Gastroesophageal sphincter (tissue), 4 donors: ENCODE data around the gene B4GALT5. TPM values are rescaled to one million over a fixed set of nuclear protein-coding genes. Genes with fewer than 3 reads are reported as not detected.

Experiments
- ATAC-seq: fragments of 150-250 bp; one replicate; pipeline ENCODE4 v1.9.1; 2016; ENCODE audit warnings: mild to moderate bottlenecking, moderate library complexity
- H3K27ac ChIP-seq, 4 donors: fragments of 200-600 bp; sonication (generic) in 3 of 4; 1 replicate in 3 of 4; 2 replicates in 1 of 4; pipeline ENCODE4 v1.5.1; 2016 to 2019
- H3K27me3 ChIP-seq: fragments of 200-600 bp; sonication (generic); one replicate; pipeline ENCODE4 v1.5.1; 2019
- H3K36me3 ChIP-seq, 2 donors: fragments of 200-600 bp; sonication (generic); one replicate each; pipeline ENCODE4 v1.5.1; 2019; ENCODE audit warnings: control low read depth in 1 of 2
- H3K4me1 ChIP-seq, 3 donors: fragments of 200-600 bp; sonication (generic); 1 replicate in 2 of 3; 2 replicates in 1 of 3; pipeline ENCODE4 v1.5.1; 2016 to 2019; ENCODE audit warnings: control low read depth in 2 of 3
- H3K4me3 ChIP-seq, 2 donors: fragments of 200-600 bp; sonication (generic); one replicate each; pipeline ENCODE4 v1.5.1; 2019; ENCODE audit warnings: mild to moderate bottlenecking in 1 of 2, moderate library complexity in 1 of 2
- H3K9me3 ChIP-seq, 3 donors: fragments of 200-600 bp; sonication (generic); one replicate each; pipeline ENCODE4 v1.5.1; 2017 to 2019; ENCODE audit warnings: control low read depth in 2 of 3
- EP300 ChIP-seq: sonication (generic); formaldehyde crosslinking; IDR thresholded peaks from one replicate; pipeline ENCODE4 v1.6.1; 2017; ENCODE audit warnings: antibody characterized with exemption, mild to moderate bottlenecking
- POLR2A ChIP-seq, 2 donors: fragments of 450-650 bp; IDR thresholded peaks; one replicate each; pipeline ENCODE4 v1.6.1; 2017; ENCODE audit warnings: antibody characterized with exemption in 2 of 2, mild to moderate bottlenecking in 2 of 2, moderate library complexity in 1 of 2
- POLR2AphosphoS5 ChIP-seq: sonication (generic); formaldehyde crosslinking; IDR thresholded peaks from one replicate; pipeline ENCODE4 v1.6.1; 2017; ENCODE audit warnings: antibody characterized with exemption
- WGBS, 2 donors: methylation state at CpG; one replicate each; pipeline ENCODE4 v1.1.5; 2018; ENCODE audit warnings: low coverage in 1 of 2; 5-methylcytosine and 5-hydroxymethylcytosine counted together
- total RNA-seq, 4 donors: library from RNA; depleted of rRNA; stranded (reverse); fragments of >200 nt; gene quantifications; one replicate each; pipeline ENCODE4 v1.1.0, GENCODE V29; 2016
- TF ChIP-seq, protein P1 (sequence below), 4 experiments: fragments of 200-600 bp in 2 of 4; fragments of 450-650 bp in 2 of 4; sonication (generic) in 1 of 4; IDR thresholded peaks; one replicate each; pipeline ENCODE4 v1.5.1; 2017 to 2019; ENCODE audit warnings: antibody characterized with exemption in 4 of 4, mild to moderate bottlenecking in 2 of 4, moderate library complexity in 2 of 4

Gene B4GALT5
- total RNA-seq, 4 donors from 2014 or later: 20.2 to 35.6 (median 28.8) TPM

DNA sequence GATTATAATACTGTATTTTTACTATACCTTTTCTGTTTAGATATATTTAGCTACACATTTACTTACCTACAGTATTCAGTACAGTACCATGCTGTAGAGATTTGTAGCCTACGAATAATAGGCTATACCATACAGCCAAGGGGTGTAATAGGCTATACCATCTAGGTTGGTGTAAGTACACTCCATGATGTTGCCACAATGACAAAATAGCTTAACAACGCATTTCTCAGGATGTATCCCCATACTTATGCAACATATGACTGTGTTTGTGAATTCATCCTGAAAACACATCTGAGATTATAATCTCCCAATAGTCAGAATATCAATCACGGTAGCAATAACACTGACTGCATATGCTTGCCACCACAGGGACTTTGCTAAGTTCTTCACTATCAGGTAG is 20.7 kb downstream of the B4GALT5 start:
- TF ChIP-seq EP300 (no peak), POLR2AphosphoS5 (no peak)
- TF ChIP-seq, protein P1, sequence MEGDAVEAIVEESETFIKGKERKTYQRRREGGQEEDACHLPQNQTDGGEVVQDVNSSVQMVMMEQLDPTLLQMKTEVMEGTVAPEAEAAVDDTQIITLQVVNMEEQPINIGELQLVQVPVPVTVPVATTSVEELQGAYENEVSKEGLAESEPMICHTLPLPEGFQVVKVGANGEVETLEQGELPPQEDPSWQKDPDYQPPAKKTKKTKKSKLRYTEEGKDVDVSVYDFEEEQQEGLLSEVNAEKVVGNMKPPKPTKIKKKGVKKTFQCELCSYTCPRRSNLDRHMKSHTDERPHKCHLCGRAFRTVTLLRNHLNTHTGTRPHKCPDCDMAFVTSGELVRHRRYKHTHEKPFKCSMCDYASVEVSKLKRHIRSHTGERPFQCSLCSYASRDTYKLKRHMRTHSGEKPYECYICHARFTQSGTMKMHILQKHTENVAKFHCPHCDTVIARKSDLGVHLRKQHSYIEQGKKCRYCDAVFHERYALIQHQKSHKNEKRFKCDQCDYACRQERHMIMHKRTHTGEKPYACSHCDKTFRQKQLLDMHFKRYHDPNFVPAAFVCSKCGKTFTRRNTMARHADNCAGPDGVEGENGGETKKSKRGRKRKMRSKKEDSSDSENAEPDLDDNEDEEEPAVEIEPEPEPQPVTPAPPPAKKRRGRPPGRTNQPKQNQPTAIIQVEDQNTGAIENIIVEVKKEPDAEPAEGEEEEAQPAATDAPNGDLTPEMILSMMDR (IDR thresholded peaks at IDR 0.05): no peak
- ATAC-seq: no peak
- H3K4me3 ChIP-seq: no peak overlapping the region
- H3K9me3 ChIP-seq: no peaks in the 10 kb centered on the region
- H3K4me1 ChIP-seq: peaks cover 0 to 80% (median 14%) of the 10 kb centered on the region in 3 donors
- H3K36me3 ChIP-seq: no peaks in the 10 kb centered on the region
- WGBS, 2 donors: 54 to 65% methylated on average over 3 of the region's 3 CpGs
- H3K27me3 ChIP-seq: no peaks in the 10 kb centered on the region
- H3K27ac ChIP-seq: no peak overlapping the region

DNA sequence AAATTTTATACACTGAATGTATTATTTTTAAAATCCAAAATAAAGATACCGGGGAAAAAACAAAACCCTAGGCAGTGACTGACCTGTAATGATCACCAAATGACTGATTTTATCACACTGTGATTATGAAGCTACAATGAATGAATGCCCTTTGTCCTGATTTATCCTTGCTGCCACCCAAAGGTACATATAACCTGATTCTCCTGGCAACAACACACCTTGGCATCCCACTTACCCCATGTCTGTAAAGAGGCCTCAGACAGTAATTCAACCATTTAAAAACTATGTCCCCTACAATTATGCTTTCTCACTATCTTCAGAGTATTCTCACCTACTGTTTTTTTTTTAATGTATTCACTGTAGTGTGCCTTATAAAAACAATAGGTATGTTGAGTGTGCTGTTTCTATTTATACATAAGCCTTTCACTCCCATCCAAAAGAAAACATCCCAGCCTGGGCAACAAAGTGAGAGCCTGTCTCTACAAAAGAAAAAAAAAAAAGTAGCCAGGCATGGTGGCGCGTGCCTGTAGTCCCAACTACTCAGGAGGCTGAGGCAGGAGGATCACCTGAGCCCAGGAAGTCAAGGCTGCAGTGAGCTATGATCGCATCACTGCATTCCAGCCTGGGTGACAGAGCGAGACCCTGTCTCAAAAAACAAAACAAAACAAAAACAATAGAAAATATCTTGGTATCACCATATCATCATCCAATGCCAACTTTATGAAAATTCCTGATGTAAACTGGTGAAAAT is 21.7 kb downstream of the B4GALT5 start:
- Histone ChIP-seq H3K9me3 (no peaks in the 10 kb centered on the region), H3K4me1 (peaks cover 0 to 81% (median 9%) of the 10 kb centered on the region in 3 donors), H3K4me3 (no peak overlapping the region), H3K36me3 (no peaks in the 10 kb centered on the region), H3K27me3 (no peaks in the 10 kb centered on the region), H3K27ac (no peak overlapping the region)
- no peak for TF ChIP-seq EP300
- TF ChIP-seq, protein P1 (IDR thresholded peaks at IDR 0.05): no peak
- TF ChIP-seq POLR2AphosphoS5: no peak
- TF ChIP-seq POLR2A (IDR thresholded peaks at IDR 0.05): no peak
- 86 to 100% methylated on average over 1 to 5 of the region's 5 CpGs for WGBS, 2 donors
- no peak for ATAC-seq

GRCh38 chr20:49690899-49691620 is 22.6 kb downstream of the B4GALT5 start:
- H3K27me3 ChIP-seq: no peaks in the 10 kb centered on the region
- WGBS, 2 donors: 49 to 56% methylated on average over 7 to 8 of the region's 9 CpGs
- H3K36me3 ChIP-seq: no peaks in the 10 kb centered on the region
- H3K4me1 ChIP-seq: peaks cover 0 to 81% (median 7%) of the 10 kb centered on the region in 3 donors
- TF ChIP-seq POLR2AphosphoS5 (no peak), EP300 (no peak), POLR2A (IDR thresholded peaks at IDR 0.05) (no peak)
- TF ChIP-seq, protein P1 (IDR thresholded peaks at IDR 0.05): no peak
- H3K4me3 ChIP-seq: no peak overlapping the region
- H3K27ac ChIP-seq: no peak overlapping the region
- no peaks in the 10 kb centered on the region for H3K9me3 ChIP-seq
- ATAC-seq: no peak

DNA sequence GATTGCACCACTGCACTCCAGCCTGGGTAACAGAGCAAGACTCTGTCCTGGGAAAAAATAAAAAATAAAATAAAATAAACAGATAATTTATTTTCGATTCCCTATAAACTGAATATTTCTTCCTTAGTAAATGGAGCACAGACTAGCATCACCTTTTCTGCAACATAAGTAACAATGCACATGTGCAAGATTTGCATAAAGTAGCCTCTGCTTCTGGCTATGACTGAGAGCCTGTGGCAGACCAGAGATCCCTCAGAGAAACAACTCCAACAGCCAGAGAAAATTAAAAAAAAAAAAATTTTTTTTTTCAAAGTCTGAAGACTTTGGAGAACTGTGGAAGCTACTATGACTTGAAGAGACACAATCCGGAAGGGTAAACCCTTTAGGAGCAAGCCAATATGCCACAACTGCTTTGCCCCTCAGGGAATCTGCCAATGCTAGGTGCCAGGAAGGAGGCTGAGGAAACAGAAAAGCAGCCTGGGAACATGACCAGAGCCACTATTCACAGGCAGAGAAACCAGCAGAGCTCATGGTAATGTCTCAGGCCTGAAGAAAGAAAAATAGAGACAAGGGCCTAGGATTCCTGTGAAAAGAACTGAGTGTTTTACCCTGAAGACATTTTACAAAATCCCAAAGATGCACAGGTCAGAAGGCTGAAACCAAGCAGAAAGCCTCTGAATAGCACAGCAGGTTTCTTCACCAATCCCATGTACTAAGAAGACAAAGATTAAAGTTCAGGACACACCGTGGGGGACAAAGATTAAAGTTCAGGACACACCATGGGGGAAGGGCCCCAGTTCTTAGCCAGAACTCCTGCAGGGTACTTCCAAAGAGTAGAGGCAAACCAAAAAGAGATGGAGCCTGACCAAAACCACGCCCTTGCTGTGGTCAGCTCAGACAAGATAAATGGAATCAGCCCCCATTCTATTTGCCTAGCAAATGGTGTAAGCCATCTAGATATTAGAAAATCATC is 25.8 kb downstream of the B4GALT5 start:
- TF ChIP-seq EP300: no peak
- TF ChIP-seq, protein P1 (IDR thresholded peaks at IDR 0.05): no peak
- TF ChIP-seq POLR2A (IDR thresholded peaks at IDR 0.05): no peak
- no peak for TF ChIP-seq POLR2AphosphoS5
- Histone ChIP-seq H3K4me1 (peaks cover 3 to 70% (median 9%) of the 10 kb centered on the region in 3 donors), H3K4me3 (no peak overlapping the region), H3K27ac (peak overlapping the region in 1 of 4 donors; percentile 31), H3K27me3 (no peaks in the 10 kb centered on the region), H3K9me3 (no peaks in the 10 kb centered on the region), H3K36me3 (no peaks in the 10 kb centered on the region)
- no peak for ATAC-seq
- WGBS, 2 donors: 67 to 80% methylated on average over 4 of the region's 4 CpGs
